Sigmoid colon (tissue), 7 donors: ENCODE results near the gene CTCF. TPM values are rescaled to one million over a fixed set of nuclear protein-coding genes. Genes with fewer than 3 reads are reported as not detected.
A peak's percentile ranks its signal among the peaks of the same experiment; 100 is the strongest.

Experiments used
- DNase-seq: peaks from one replicate; pipeline ENCODE4 v3.0.0-alpha.2; 2019
- H3K27ac ChIP-seq, 4 donors: fragments of 200-600 bp; sonication (generic); one replicate each; pipeline ENCODE4 v1.5.1; 2016 to 2019; ENCODE audit warnings: mild to moderate bottlenecking in 1 of 4
- H3K27me3 ChIP-seq, 3 donors: fragments of 200-600 bp; sonication (generic); one replicate each; pipeline ENCODE4 v1.5.1; 2019; ENCODE audit warnings: mild to moderate bottlenecking in 1 of 3
- H3K36me3 ChIP-seq, 4 donors: fragments of 200-600 bp; sonication (generic); one replicate each; pipeline ENCODE4 v1.5.1; 2016 to 2019
- H3K4me1 ChIP-seq, 4 donors: fragments of 200-600 bp; sonication (generic); one replicate each; pipeline ENCODE4 v1.5.1; 2017 to 2019
- H3K4me3 ChIP-seq, 4 donors: fragments of 200-600 bp; sonication (generic); one replicate each; pipeline ENCODE4 v1.5.1; 2017 to 2019; ENCODE audit warnings: mild to moderate bottlenecking in 2 of 4, moderate library complexity in 1 of 4
- H3K9me3 ChIP-seq, 4 donors: fragments of 200-600 bp in 3 of 4; sonication (generic) in 3 of 4; one replicate each; pipeline versions ENCODE4 v1.5.1 to v1.6.1; 2013 to 2019
- EP300 ChIP-seq, 4 donors: sonication (generic); formaldehyde crosslinking; IDR thresholded peaks; one replicate each; pipeline ENCODE4 v1.6.1; 2017; ENCODE audit warnings: antibody characterized with exemption in 4 of 4
- POLR2A ChIP-seq, 2 donors: fragments of 450-650 bp; IDR thresholded peaks; one replicate each; pipeline ENCODE4 v1.6.1; 2016; ENCODE audit warnings: antibody characterized with exemption in 2 of 2, mild to moderate bottlenecking in 2 of 2, moderate library complexity in 2 of 2
- POLR2AphosphoS5 ChIP-seq, 4 donors: sonication (generic); formaldehyde crosslinking; IDR thresholded peaks; one replicate each; pipeline ENCODE4 v1.6.1; 2017; ENCODE audit warnings: antibody characterized with exemption in 4 of 4
- WGBS, 2 donors: extraction: QIAGEN DNeasy Blood & Tissue Kit; methylation state at CpG; one replicate each; pipeline ENCODE4 v1.1.7; 2013; 5-methylcytosine and 5-hydroxymethylcytosine counted together
- intact Hi-C: fragments of 100-400 bp; cut with DNase I; formaldehyde crosslinking; loops from one replicate; pipeline ENCODE4 v1.15.1; 2023
- polyA plus RNA-seq, 3 donors: library from polyadenylated mRNA; stranded (reverse); fragments of 200-250 nt; gene quantifications; one replicate each; pipeline ENCODE4 v1.2.3, GENCODE V29; 2013
- total RNA-seq, 4 donors: library from RNA; depleted of rRNA; stranded (reverse); fragments of >200 nt; gene quantifications; one replicate each; pipeline ENCODE4 v1.1.0, GENCODE V29; 2016
- TF ChIP-seq, protein P1 (sequence below), 4 experiments: fragments of 450-650 bp in 3 of 4; fragments of 200-600 bp in 1 of 4; IDR thresholded peaks; one replicate each; pipeline ENCODE4 v1.5.1; 2016 to 2019; ENCODE audit warnings: antibody characterized with exemption in 4 of 4, mild to moderate bottlenecking in 3 of 4, moderate library complexity in 2 of 4
- donor health status: healthy with polysubstance abuse.
- donor health status: Bipolar disorder and iron deficiency.
- donor health status: healthy.

CTCF gene
- total and polyA plus RNA-seq, 7 donors = 25.8 to 45.7 (median 29.2) TPM

DNA sequence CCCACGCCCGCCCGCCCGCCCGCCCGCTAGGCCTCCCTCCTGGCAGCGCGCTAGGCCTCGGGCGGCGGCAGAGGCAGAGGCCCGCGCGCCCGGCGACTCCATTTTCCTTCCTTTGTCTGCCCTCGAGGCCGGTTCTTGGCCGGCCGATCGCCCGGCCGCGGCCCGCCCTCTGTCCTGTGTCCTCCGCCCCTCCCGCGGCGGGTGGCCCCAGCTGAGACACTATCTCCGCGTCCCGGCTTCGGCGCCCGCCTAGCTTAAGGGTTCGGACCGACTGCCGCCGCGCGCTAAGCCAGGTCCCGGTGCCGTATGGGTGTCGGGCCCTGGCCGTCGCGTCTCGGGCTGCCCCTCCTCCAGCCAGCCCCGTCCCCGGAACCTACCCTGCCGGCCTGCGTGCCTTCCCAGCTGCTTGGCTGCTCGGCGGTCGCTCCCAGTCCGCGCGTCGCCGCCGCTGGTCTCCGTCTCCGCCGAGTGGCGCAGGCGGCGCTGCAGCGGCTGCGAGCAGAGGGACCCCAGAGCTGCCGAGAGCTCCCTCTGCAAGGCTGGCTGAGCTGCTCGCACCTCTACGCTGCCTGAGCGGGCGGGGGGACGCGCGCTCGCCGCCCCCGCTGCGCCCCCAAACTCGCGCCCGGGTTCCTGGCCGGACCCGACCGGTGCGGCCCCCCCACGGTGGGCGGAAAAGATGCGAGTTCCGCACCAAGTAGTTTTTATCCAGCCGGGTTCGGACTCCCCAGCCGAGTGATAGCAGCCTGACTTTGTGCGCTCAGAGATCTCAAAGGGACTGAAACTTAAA is 787 bp downstream of the CTCF start:
- Histone ChIP-seq H3K4me3 (peak overlapping the region; percentile 79 to 96 (median 90)), H3K27me3 (no peaks in the 10 kb centered on the region), H3K9me3 (no peaks in the 10 kb centered on the region), H3K4me1 (peaks cover 0 to 30% (median 24%) of the 10 kb centered on the region in 4 donors), H3K36me3 (no peaks in the 10 kb centered on the region), H3K27ac (peak overlapping the region; percentile 98 to 99 (median 98))
- no peak for TF ChIP-seq POLR2A (IDR thresholded peaks at IDR 0.05)
- TF ChIP-seq POLR2AphosphoS5 (IDR thresholded peaks at IDR 0.05) = peak in 2 of 4 donors; percentile 3 to 10
- intact Hi-C loops = loop anchor here (1.0 to 5.0 kb wide), 4 partner anchors 42 to 104 kb away; partner anchors contain the start of genes ACD, C16orf86, ENKD1 and PARD6A
- WGBS, 2 donors = 0% methylated on average over 95 to 96 of the region's 96 CpGs
- peak; percentile 79 for DNase-seq

DNA sequence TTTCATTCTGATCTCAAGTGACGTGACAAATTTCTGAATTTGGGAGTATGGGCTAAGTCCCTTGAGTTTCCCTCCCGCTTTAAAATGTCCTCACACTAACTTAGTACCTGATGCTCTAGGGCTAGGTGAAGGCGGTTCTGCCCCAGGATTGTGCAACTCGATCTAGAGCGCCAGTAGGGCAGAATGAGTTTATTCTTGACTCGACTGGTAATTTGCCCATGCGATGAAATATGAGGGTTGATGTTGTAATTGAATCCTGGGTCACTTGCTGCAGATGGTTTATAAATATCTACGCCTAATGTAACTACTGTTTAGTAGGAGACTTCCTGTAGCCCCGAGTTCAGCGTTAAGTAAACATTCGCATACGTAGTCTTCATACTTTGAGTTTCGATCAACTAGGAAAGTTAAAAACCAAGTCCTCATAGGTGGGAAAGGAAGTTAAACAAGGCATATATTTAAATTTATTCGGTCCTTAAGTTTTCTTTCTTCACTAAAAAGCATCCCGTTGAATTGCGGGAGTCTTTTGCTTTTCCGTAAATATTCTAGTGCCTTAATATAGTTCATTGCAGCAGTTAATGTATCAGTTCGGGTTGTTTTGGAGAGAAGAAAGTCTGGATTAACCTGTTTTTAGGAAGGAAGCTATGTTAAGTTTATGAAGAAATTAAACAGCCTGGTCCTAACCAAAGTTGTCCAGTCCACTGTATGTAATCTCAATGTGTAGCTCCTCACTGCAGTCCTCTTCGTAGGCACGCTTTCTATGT is 1.6 kb downstream of the CTCF start:
- intact Hi-C loops = loop anchor here (2.0 to 5.0 kb wide), 3 partner anchors 43 to 103 kb away; partner anchors contain the start of genes C16orf86 and ENKD1
- H3K36me3 ChIP-seq = no peaks in the 10 kb centered on the region
- WGBS, 2 donors = 0 to 1% methylated on average over 20 of the region's 20 CpGs
- peak; percentile 44 to 69 (median 54) for TF ChIP-seq POLR2AphosphoS5 (IDR thresholded peaks at IDR 0.05)
- TF ChIP-seq POLR2A (IDR thresholded peaks at IDR 0.05) = no peak
- TF ChIP-seq EP300 (IDR thresholded peaks at IDR 0.05) = no peak
- TF ChIP-seq, protein P1, sequence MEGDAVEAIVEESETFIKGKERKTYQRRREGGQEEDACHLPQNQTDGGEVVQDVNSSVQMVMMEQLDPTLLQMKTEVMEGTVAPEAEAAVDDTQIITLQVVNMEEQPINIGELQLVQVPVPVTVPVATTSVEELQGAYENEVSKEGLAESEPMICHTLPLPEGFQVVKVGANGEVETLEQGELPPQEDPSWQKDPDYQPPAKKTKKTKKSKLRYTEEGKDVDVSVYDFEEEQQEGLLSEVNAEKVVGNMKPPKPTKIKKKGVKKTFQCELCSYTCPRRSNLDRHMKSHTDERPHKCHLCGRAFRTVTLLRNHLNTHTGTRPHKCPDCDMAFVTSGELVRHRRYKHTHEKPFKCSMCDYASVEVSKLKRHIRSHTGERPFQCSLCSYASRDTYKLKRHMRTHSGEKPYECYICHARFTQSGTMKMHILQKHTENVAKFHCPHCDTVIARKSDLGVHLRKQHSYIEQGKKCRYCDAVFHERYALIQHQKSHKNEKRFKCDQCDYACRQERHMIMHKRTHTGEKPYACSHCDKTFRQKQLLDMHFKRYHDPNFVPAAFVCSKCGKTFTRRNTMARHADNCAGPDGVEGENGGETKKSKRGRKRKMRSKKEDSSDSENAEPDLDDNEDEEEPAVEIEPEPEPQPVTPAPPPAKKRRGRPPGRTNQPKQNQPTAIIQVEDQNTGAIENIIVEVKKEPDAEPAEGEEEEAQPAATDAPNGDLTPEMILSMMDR (IDR thresholded peaks at IDR 0.05) = no peak
- peaks cover 0 to 33% (median 24%) of the 10 kb centered on the region in 4 donors for H3K4me1 ChIP-seq
- peak; percentile 86 for DNase-seq
- H3K9me3 ChIP-seq = no peaks in the 10 kb centered on the region
- H3K27me3 ChIP-seq = no peaks in the 10 kb centered on the region
- peak overlapping the region; percentile 98 to 99 (median 98) for H3K27ac ChIP-seq
- peak overlapping the region; percentile 79 to 96 (median 90) for H3K4me3 ChIP-seq

DNA sequence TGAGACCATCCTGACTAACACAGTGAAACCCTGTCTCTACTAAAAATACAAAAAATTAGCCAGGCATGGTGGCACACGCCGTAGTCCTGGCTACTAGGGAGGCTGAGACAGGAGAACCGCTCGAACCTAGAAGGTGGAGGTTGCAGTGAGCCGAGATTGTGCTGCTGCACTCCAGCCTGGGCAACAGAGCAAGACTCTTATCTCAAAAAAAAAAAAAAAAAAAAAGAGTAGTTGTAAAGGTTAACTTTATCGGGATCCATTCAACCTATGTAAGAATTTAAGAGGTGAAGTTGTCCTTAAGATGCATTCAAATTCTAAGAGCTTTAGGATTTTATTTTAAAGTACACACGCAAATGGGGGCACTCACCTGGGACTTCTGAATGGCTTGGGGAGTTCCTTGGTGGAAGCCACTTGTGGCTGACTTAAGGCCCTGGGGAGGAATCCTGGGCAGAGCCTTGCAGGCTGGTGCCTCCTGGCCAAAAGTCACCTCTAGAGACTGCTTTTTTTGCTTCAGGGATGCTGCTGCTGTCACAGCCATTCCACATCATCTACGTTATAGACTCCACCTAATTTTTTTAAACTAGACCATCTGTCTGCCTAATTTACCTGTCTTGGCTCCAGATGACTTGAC is 3.3 kb downstream of the CTCF start:
- TF ChIP-seq, protein P1 (IDR thresholded peaks at IDR 0.05) = no peak
- TF ChIP-seq POLR2AphosphoS5 (IDR thresholded peaks at IDR 0.05) (no peak), EP300 (IDR thresholded peaks at IDR 0.05) (no peak)
- Histone ChIP-seq H3K4me3 (no peak overlapping the region), H3K27me3 (no peaks in the 10 kb centered on the region), H3K27ac (no peak overlapping the region), H3K4me1 (peaks cover 0 to 34% (median 24%) of the 10 kb centered on the region in 4 donors), H3K9me3 (no peaks in the 10 kb centered on the region), H3K36me3 (no peaks in the 10 kb centered on the region)
- peak; percentile 10 for DNase-seq
- intact Hi-C loops = no loop called here
- WGBS, 2 donors = 86 to 90% methylated on average over 8 of the region's 8 CpGs

DNA sequence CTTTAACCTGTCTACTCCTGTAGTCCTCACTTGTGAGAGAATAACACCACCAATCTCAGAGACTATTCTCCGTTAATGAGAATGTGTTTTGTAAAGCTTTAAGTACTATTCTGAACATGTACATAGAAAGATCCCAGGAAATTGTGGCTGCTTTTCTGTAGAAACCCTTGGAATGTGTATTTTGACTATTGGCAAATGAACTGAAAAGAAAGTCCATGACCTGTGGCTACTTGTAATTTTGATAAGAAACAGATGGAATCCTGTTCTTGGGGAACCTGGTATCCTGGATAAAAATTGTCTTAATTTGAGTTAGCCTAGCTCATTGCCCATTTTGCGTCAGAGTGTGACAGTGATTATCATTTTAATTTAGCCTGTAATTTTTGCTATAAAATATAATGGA is 9.1 kb downstream of the CTCF start:
- H3K9me3 ChIP-seq = no peaks in the 10 kb centered on the region
- no peak for DNase-seq
- H3K4me3 ChIP-seq = no peak overlapping the region
- H3K27me3 ChIP-seq = no peaks in the 10 kb centered on the region
- 88 to 99% methylated on average over 2 of the region's 2 CpGs for WGBS, 2 donors
- no peak for TF ChIP-seq EP300 (IDR thresholded peaks at IDR 0.05)
- peak in 1 of 4 donors; percentile 16 for TF ChIP-seq POLR2AphosphoS5 (IDR thresholded peaks at IDR 0.05)
- intact Hi-C loops = no loop called here
- peaks cover 0 to 34% (median 6%) of the 10 kb centered on the region in 4 donors for H3K36me3 ChIP-seq
- peaks cover 0 to 25% (median 11%) of the 10 kb centered on the region in 4 donors for H3K4me1 ChIP-seq
- H3K27ac ChIP-seq = peak overlapping the region in 1 of 4 donors; percentile 24

DNA sequence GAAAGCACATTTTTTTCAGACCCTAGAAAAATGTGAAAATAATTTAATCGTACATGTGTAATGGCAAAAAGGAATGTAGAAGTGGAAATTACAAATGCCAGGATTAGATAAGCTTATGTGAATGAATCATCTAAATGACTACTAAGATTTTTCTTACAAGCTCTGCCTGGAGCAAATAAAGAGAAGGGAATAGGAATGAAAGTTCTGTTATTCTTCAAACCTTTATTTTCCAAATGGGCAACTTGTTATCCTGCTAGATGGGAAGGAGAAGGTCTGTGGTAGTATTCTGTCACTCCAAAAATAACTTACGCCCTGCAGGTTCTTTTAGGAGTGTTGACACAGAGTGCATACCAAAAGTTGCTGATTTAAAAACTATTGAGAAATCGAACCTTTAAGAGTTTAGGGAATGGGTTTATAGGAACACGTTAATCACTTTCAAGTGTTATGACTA is 9.7 kb downstream of the CTCF start:
- no peaks in the 10 kb centered on the region for H3K9me3 ChIP-seq
- intact Hi-C loops = no loop called here
- H3K36me3 ChIP-seq = peaks cover 0 to 34% (median 6%) of the 10 kb centered on the region in 4 donors
- peaks cover 0 to 25% (median 11%) of the 10 kb centered on the region in 4 donors for H3K4me1 ChIP-seq
- no peak overlapping the region for H3K4me3 ChIP-seq
- WGBS, 2 donors = 82 to 89% methylated on average over 4 of the region's 4 CpGs
- peak overlapping the region in 2 of 4 donors; percentile 4 to 24 for H3K27ac ChIP-seq
- no peak for DNase-seq
- H3K27me3 ChIP-seq = no peaks in the 10 kb centered on the region
- TF ChIP-seq POLR2AphosphoS5 (IDR thresholded peaks at IDR 0.05) (no peak), POLR2A (IDR thresholded peaks at IDR 0.05) (no peak)
